HEK293 (cell line): ENCODE measurements around the gene ZFP57.

ENCODE experiments used
- CTCF ChIP-seq: fragments of 450-650 bp; formaldehyde crosslinking; IDR thresholded peaks from 2 replicates; pipeline ENCODE4 v1.5.1; 2016; ENCODE audit warnings: missing biosample characterization, missing genetic modification characterization
- FEZF1 ChIP-seq: fragments of 450-650 bp; formaldehyde crosslinking; IDR thresholded peaks from 2 replicates; pipeline ENCODE4 v1.5.1; 2016; ENCODE audit warnings: missing biosample characterization, missing genetic modification characterization
- KLF1 ChIP-seq: fragments of 450-650 bp; formaldehyde crosslinking; IDR thresholded peaks from 2 replicates; pipeline ENCODE4 v1.5.1; 2016; ENCODE audit warnings: missing biosample characterization, missing genetic modification characterization
- REPIN1 ChIP-seq: fragments of 450-650 bp; formaldehyde crosslinking; IDR thresholded peaks from 2 replicates; pipeline ENCODE4 v1.5.1; 2017; ENCODE audit warnings: missing biosample characterization, missing genetic modification characterization, low read depth
- ZBTB17 ChIP-seq: fragments of 450-650 bp; formaldehyde crosslinking; IDR thresholded peaks from 2 replicates; pipeline ENCODE4 v1.5.1; 2016; ENCODE audit warnings: missing biosample characterization, missing genetic modification characterization
- ZNF366 ChIP-seq: fragments of 450-650 bp; formaldehyde crosslinking; conservative IDR thresholded peaks from 2 replicates; pipeline ENCODE4 v1.5.1; 2016; ENCODE audit warnings: missing biosample characterization, missing genetic modification characterization
- ZNF639 ChIP-seq: fragments of 450-650 bp; formaldehyde crosslinking; IDR thresholded peaks from 2 replicates; pipeline ENCODE4 v1.5.1; 2016; ENCODE audit warnings: missing biosample characterization, missing genetic modification characterization
- ZNF704 ChIP-seq: fragments of 450-650 bp; formaldehyde crosslinking; IDR thresholded peaks from 2 replicates; pipeline ENCODE4 v1.5.1; 2016; ENCODE audit warnings: missing biosample characterization, missing genetic modification characterization

- TF ChIP-seq ZBTB17: no peak
- no peak for TF ChIP-seq ZNF366
- no peak for TF ChIP-seq KLF1 (tag by site-specific recombination)
- TF ChIP-seq ZNF639 (tag by site-specific recombination): no peak
- no peak for TF ChIP-seq REPIN1
- no peak for TF ChIP-seq ZNF704 (tag by site-specific recombination)
- no peak for TF ChIP-seq FEZF1 (tag by site-specific recombination)
- TF ChIP-seq CTCF: no peak
Observed at GRCh38 chr6:29728875-29729270, 47.9 kb upstream of the ZFP57 start.
